DMS79 (cell line): ENCODE data around the gene NDUFA11.
"Not testable (repeated sequence)": the region's sequence is repeated elsewhere in the genome, so short reads cannot be mapped to it uniquely, and the experiment has no call there.

Source experiments
- DNase-seq: peaks from one replicate; lab custom pipeline; 2025; lab: John Stamatoyannopoulos, UW

NDUFA11 gene

DNA sequence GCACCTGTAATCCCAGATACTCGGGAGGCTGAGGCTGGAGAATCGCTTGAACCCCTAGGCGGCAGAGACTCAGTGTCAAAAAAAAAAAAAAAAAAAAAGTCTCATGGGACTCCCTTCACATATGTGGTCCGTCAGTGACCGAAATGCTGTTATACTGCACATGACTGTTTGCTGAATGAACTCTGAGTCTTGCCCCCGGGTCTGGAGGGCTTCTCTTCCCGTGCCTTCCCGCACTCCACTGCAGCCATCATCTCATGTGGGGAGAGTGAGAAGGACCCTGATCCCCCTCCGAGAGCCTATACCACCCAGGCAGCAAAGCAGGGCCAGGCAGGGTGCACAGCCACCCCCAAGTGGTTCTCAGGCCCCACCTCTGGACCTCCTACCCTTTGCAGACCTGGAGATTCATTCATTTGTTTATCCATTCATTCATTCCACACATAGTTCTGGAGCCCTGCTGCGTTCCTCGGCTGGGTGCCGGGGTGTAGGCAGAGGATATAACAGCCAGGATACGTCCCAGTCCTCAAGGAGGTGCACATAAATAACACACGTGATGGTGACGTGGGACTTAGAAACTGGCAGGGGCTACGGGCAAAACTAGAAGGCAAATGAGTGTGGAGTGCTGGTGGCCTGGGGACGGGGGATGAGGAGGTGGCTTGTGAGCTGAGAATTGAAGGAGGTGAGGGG, 14.2 kb downstream of the NDUFA11 start:
- DNase-seq, result no peak

DNA sequence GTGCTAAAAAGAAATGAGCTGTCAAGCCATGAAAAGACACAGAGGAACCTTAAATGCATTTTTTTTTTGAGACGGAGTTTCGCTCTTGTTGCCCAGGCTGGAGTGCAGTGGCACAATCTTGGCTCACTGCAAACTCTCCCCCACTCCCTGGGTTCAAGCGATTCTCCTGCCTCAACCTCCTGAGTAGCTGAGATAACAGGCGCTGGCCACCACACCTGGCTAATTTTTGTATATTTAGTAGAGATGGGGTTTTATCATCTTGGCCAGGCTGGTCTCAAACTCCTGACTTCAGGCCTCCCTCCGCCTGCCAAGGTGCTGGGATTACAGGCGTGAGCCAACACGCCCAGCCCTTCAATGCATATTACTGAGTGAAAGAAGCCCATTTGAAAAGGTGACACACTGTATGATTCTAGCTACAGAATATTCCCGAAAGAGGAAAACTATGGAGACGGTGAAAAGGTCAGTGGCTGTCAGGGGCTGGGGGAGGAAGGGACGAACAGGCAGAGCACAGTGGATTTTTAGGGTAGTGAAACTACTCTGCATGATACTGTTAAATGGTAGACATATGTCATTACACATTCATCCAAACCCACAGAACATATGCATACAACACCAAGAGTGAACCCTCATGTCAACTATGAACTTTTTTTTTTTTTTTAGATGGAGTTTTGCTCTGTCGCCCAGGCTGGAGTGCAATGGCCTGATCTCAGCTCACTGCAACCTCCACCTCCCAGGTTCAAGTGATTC, 19.4 kb downstream of the NDUFA11 start:
- not testable (repeated sequence) for DNase-seq

DNA sequence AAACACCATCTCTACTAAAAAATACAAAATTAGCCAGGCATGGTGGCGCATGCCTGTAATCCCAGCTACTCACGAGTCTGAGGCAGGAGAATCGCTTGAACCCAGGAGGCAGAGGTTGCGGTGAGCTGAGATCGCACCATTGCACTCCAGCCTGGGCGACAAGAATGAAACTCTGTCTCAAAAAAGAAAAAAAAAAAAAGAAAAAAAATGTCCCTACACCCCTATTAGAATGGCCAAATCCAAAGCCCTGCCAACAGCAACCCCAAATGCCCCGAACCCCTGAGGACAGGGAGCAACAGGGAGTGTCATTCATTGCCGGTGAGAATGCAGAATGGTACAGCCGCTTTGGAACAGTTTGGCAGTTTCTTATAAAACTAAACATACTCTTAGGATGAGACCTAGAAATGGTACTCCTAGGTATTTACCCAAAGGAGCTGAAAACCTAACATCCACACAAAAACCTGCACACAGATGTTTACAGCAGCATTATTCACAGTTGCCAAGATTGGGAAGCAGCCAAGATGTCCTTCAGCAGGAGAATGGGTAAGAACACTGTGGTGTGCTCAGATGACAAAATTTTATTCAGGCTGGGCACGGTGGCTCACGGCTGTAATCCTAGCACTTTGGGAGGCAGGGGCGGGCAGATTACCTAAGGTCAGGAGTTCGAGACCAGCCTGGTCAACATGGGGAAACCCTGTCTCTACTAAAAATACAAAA, 20.3 kb downstream of the NDUFA11 start:
- DNase-seq, result not testable (repeated sequence)

DNA sequence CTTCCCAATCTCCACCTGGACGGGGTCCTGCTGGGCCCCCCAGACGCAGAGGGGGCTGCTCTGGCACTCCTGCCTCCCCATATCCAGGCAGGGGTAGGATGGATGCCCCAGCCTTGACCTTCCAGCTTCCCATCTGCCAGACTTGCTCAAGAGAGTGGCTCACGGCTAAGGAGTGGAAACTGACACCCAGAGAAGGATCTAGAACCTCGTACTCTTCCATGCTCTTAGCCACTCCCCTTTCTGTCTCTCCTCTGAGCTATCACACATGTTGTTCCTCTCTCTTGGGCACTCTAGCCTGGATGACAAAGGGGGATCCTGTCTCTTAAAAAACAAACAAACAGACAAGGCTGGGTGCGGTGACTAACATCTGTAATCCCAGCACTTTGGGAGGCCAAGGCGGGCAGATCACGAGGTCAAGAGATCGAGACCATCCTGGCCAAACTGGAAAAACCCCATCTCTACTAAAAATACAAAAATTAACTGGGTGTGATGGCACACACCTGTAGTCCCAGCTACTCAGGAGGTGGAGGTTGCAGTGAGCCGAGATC, 21.1 kb downstream of the NDUFA11 start:
- DNase-seq, result no peak

DNA sequence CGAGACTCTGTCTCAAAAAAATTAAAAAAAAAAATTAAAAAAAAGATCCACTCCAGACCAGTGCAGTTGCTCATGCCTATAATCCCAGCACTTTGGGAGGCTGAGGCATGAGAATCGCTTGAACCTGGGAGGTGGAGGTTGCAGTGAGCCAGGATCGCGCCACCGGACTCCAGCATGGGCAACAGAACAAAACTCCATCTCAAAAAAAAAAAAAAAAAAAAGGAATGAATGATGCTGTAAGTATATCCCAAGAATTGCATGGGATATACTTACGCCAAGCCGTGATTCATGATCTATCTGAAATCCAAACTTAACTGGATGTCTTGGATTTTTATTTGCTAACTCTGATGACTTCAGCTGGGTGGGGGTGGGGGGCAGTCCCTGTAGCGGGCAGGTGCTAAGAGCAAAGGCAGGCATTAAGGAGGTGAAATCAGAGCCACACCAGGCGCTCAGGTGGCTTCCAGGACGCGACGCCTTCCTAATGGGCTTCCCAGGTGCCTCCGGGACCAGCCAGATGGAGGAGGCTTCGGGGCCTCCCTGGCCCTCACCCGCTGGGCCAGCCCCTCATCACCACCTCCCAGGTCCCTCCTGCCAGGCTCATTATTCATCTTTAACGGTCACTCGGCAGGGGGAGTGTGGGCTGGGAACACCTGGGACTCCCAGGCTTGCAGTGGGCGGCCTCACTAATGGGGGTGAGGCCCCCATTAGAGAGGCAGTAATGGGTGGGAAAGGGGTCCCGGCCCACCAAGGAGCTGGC, 21.9 kb downstream of the NDUFA11 start:
- DNase-seq, result no peak

DNA sequence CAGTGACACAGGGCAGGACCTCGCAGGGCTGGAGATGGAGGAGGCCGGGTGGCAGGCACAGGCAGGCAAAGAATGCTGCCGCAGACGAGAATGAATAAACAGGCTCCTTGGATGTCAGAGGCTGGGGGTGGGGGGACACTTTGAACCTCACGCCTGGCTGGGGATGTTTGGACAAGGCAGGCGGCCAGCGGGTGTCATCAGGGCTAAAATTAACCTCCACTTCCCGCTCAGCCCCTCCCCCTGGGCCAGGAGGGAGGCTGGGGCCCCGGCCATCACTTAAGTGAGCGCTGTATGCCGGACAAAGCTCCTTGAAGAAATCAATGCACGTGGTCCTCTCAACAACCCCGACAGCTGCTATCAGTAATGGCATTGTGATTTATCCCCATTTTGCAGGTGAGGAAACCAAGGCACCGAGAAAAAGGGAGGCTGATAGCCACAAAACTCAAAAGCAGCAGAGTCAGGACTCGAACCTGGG, 22.9 kb downstream of the NDUFA11 start:
- DNase-seq, result no peak

DNA sequence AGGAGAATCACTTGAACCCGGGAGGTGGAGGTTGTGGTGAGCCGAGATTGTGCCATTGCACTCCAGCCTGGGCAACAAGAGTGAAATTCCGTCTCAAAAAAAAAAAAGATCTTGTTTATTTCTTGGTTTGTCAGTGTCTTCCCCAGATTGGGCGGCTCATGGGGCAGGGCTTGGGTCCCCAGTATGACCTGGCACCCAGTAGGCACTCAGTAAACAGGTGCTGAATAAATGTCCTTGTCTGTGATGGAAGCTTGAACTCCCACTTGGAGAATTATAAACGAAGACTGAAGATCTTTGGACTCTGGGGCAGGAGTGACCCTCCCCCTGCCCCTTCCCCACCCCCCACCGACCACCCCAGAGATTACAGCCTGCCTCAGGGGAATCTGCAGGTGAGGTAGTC, 23.4 kb downstream of the NDUFA11 start:
- DNase-seq, result no peak

DNA sequence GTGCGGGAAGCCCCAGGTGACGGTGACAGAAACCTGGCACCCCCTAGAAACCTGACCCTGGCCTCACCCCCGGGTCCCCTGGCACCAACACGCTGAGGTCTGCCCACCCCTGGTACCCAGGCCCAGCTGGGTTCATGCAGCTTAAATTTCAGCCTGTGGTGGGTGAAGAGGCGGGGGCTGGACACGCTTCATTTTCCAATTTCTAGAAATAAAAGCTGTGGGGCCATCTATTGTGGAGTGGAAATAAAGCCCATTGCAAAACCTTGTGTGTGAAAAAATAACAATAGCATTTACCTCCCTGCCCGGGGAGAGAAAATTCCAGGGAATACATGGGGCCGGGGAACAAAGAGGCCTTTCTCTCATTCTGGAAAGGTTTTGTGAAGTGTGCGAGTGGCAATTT, 25.7 kb downstream of the NDUFA11 start:
- DNase-seq, result no peak

DNA sequence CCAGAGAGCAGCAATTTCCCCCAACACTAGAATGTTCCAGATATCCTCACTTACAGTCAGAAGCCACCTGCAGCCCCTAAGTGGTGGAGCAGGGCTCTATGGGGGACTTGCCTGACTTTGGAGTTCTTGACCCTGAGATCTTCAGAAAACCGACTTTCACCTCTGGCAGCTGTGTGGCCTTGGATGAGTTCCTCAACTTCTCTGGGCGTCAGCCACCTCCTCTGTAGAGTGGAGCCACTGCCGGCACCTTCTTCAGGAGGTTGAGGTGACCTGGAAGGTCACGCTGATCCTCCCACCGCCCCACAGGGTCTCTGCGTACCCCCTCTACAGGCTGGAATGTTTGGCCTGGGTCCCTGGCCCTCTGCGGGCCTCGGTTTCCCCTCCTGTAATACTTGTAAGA, 26.2 kb downstream of the NDUFA11 start:
- DNase-seq, result no peak

DNA sequence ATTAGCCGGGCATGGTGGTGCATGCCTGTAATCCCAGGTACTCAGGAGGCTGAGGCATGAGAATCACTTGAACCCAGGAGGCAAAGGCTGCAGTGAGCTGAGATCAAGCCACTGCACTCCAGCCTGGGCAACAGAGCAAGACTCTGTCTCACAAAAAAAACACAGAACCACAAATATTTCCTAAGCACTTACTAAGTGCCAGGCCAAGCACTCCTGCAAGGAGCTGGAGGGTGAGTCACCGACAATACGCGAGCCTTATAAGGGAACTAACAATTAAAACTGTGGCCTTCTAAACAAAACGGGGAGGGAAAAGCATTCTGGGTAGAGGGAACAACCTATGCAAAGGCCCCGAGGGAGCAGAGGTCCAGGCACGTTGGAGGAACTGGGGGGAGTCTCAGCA, 29.1 kb downstream of the NDUFA11 start:
- not testable (repeated sequence) for DNase-seq

DNA sequence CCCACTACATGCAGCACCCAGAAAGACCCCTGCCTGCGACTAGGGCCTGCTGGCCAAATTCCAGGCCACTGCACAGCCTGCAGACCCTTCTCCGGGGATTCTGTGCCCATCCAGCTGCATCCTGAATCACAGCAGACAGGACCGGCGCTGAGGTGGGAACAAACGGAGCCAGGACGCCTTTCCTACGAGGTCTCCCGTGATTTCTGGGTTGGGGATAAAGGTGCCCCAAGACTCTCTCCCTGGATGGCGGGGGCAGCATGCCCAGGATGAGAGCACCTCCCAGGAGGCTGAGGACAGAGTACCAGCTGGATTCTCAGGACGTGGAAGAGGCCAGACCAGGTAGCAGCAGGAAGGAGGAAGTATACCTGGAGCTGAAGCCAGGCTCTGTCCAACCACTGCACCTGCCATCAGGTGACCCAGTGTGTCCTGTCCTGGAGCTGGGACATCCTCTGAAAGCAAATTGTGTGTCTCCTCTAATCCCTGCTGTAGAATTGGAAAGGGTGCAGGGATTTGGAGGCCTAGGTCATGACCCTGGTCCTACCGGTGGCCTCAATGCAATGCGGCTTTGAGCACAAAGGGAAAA, 29.9 kb downstream of the NDUFA11 start:
- no peak for DNase-seq

DNA sequence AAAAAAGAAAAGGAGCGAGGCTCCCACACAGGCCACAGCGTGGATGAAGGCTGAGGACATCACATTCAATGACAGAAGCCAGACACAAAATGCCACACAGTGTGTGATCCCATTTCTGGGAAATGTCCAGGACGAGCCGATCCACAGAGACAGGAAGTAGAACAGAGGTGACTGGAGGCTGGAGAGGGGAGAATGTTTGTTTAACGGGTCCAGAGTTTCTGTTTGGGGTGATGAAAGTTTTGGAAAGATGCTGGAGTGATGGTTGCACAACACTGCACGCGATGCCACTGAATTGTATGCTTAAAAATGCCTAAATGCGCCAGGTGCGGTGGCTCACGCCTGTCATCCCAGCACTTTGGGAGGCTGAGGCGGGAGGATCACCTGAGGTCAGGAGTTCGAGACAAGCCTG, 32.6 kb downstream of the NDUFA11 start:
- DNase-seq, result no peak

DNA sequence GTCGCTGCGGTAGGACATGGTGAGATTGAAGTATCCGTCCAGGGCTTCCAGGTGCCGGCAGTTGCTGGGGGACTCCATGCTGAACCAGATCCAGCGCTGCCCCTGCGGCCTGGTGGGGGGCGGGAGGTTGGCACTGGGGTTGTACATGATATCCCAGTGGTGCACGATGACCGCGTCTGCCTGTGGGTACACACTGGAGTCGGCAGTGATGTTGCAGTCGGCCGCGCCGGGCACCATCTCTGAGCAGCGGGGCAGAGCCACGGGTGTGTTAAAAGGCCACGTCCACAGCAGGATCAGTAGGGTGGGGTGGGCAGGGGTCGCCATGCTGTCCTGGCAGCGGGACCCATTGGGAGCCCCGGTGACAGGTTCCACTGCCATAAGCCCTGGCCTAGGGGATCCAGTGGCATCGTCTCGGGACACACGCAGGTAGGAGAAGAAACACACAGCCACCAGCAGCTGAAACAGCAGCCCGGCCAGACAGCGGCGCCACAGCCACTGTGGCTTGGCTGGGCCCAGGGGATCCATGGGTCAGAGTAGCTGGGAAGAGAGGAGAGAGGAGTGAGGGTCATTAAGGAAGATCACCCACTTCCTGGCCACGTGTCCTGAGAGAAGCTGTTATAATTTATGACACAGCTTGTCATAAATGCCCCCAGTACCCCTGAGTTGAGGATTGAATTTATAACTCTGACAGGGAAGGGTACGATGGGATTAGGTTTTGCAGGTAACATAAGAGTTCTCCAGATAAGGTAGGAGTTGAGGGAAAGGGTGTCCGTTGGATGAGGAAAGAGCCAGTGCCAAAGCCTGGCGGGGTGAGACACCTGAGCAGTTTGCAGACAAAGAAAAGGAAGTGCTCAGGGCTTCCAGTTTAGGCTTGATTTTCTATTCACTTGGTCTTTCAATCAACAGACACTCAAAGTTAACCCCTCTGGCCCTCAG, 36.1 kb downstream of the NDUFA11 start:
- DNase-seq, result no peak

DNA sequence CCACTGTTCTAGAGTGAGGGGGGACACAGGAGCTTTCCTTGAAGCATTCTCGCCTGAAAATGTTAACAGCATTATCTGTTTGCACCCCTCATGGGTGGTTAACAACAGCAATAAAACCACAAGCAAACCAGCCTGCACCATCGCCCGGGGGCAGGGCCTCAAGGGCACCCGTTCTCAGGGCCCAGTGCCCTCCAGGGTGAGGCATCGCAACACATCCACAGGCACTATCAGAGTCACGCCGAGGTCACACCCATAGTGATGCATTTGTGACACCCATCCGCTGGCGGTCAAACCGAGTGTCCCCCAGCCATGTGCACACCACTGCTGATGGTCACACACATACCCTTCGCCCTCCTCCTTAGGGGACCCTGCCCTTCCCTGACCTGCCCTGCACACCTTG, 37.8 kb downstream of the NDUFA11 start:
- DNase-seq, result no peak

DNA sequence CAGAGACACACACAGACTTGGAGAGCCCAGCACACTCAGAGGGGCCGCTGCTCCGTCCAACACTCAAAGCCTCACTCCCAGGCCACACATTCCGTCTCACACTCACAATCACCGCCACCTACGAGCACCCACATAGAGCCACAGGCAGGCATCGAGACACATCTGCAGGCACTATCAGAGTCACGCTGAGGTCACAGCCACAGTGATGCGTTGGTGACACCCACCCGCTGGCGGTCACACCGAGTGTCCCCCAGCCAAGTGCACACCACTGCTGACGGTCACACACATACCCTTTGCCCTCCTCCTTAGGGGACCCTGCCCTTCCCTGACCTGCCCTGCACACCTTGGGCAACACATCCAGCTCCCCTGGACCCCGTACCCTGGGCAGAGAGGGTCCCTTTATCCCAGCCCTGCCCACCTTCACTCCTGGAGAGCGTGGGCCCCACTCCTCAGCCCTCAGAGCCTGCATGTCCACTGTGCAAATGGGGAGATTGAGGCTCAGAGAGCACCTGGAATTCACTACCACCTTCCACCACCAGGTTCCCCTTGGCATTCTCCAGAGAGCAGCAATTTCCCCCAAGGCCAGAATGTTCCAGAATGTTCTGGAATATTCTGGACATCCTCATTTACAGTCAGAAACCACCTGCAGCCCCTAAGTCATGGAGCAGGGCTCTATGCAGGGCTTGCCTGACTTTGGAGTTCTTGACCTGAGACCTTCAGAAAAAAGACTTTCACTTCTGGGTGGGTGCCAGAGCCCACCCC, 38.7 kb downstream of the NDUFA11 start:
- DNase-seq, result no peak

DNA sequence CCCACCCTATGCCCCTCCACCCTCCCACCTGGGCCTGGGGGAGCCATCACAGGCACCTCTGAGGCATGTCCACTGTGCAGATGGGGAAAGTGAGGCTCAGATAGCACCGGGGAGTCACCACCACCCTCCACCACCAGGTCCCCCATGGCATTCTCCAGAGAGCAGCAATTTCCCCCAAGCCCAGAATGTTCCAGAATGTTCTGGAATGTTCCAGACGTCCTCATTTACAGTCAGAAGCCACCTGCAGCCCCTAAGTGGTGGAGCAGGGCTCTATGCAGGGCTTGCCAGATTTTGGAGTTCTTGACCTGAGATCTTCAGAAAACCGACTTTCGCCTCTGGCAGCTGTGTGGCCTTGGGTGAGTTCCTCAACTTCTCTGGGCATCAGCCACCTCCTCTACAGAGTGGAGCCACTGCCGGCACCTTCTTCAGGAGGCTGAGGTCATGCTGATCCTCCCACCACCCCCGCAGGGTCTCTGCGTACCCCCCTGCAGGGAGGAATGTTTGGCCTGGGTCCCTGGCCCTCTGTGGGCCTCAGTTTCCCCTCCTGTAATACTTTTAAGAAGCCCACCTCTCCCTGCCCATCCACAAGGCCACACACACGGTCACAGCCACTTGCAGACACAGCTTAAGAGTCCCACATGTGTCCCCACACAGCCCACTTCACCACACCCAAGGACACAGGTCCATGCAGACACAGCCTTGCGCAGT, 39.4 kb downstream of the NDUFA11 start:
- no peak for DNase-seq

DNA sequence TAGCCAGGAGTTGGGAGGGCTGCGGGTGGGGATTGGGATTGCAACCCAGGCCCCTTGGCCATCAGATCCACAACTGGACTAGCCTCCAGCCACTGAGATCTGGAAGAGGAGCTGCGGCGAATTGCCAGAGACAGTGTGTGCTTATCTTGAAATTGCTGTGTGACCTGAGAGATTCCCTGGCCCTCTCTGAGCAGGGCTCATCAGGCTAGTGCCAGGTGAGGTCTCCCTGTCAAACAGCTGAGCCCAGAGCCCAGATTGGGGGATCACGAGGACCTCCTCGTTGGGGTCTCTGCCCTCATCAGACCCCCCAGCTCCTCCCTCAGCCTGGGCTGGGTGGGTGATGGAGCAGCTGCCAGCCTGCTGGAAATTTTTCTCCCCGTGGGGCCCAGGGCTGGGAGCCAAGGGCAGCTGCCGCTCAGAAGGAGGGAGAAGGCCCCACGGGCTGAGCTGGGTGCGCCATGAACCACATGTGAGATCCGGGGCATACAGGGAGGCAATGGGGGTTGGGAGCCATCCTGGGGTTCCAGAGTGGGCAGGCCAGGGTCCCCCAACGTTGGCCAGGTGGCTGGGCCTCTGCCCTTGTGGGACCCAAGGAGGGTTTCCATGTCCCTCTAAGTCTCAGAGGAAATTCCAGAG, 40.4 kb downstream of the NDUFA11 start:
- DNase-seq, result no peak
